Measurements from ENCODE around the gene DCAF7.
A peak's percentile ranks its signal among the peaks of the same experiment; 100 is the strongest.

Gene DCAF7

GRCh38 chr17:63588797-63589196 lies 38.5 kb downstream of the DCAF7 start:
- no peak for DNase-seq (ENCODE audit: low read depth)

- DNase-seq (ENCODE audit: low read depth): no peak
Observed at GRCh38 chr17:63589646-63590045, 39.4 kb downstream of the DCAF7 start.

GRCh38 chr17:63592797-63593196 lies 42.5 kb downstream of the DCAF7 start:
- no peak for DNase-seq (ENCODE audit: low read depth)

- DNase-seq (ENCODE audit: low read depth): no peak
Observed at GRCh38 chr17:63595132-63595531, 44.9 kb downstream of the DCAF7 start.

- no peak for DNase-seq (ENCODE audit: low read depth)
Observed at GRCh38 chr17:63596856-63597586, 46.7 kb downstream of the DCAF7 start.

GRCh38 chr17:63598281-63598680 lies 48.0 kb downstream of the DCAF7 start:
- no peak for DNase-seq (ENCODE audit: low read depth)

GRCh38 chr17:63600569-63601438 lies 50.5 kb downstream of the DCAF7 start, which contains the start of gene TACO1:
Gene TACO1 (plus strand): TSS chr17:63600895. CDS start chr17:63601084, 189 bp downstream.
- peak; percentile 65 for DNase-seq (ENCODE audit: low read depth)

- no peak for DNase-seq (ENCODE audit: low read depth)
Observed at GRCh38 chr17:63601439-63602371, 51.4 kb downstream of the DCAF7 start.

- no peak for DNase-seq (ENCODE audit: low read depth)
Observed at GRCh38 chr17:63609816-63610573, 59.7 kb downstream of the DCAF7 start.

GRCh38 chr17:63610854-63611253 lies 60.6 kb downstream of the DCAF7 start:
- DNase-seq (ENCODE audit: low read depth): no peak

- DNase-seq (ENCODE audit: low read depth): no peak
Observed at GRCh38 chr17:63611354-63611753, 61.1 kb downstream of the DCAF7 start.

GRCh38 chr17:63613663-63614062 lies 63.4 kb downstream of the DCAF7 start:
- DNase-seq (ENCODE audit: low read depth): no peak

GRCh38 chr17:63621229-63621683 lies 71.0 kb downstream of the DCAF7 start:
- no peak for DNase-seq (ENCODE audit: low read depth)

- DNase-seq (ENCODE audit: low read depth): peak; percentile 95
Observed at GRCh38 chr17:63621684-63622573, 71.7 kb downstream of the DCAF7 start, which contains the start of gene MAP3K3. Gene MAP3K3 (plus strand): TSS chr17:63622417. CDS start chr17:63622760, 343 bp downstream.

- DNase-seq (ENCODE audit: low read depth): peak; percentile 34
Observed at GRCh38 chr17:63622574-63623390, 72.5 kb downstream of the DCAF7 start.

GRCh38 chr17:63623786-63624530 lies 73.7 kb downstream of the DCAF7 start:
- no peak for DNase-seq (ENCODE audit: low read depth)

- DNase-seq (ENCODE audit: low read depth): no peak
Observed at GRCh38 chr17:63624531-63624880, 74.2 kb downstream of the DCAF7 start.

GRCh38 chr17:63626551-63627180 lies 76.4 kb downstream of the DCAF7 start:
- no peak for DNase-seq (ENCODE audit: low read depth)
